ENCODE data around the gene TNS4. TPM values are rescaled to one million over a fixed set of nuclear protein-coding genes. Genes with fewer than 3 reads are reported as not detected.

The TNS4 gene
- total RNA-seq, 4 donors from 2014 or later: 1.8 to 2.1 TPM; not detected in 2

DNA sequence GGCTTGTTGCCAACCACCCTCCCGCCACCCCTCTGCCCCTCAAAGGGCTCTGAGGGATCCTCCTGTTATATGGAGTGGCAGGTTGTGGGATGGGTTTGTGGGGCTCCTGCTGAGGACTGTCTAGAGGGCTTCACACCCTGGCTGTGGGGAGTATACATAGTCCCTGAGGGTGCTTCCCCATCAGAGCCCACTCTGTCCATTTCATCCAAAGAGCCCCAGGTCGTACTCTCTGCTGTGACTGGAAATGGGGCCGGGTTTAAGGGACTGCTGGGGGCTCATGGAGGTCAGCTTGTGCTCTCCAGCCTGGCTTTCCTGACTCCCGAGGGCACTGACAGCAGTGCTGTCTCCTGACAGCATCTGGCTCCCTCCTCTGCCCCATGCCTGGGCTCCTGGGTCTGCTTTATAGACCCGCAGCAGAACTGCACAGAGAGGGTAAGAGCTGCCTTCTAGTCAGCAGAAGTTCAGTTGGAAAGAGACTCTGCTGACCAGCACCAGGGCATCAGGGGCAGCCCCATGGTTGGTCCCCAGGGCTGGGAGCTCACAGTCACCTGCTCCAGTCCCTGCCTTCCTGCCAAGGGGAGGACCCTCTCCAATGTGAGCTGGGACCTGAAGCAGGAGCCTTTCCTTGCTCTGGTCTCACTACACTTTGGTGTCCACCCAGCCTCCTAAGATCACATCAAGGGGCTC is 17.8 kb upstream of the TNS4 start:
- TF ChIP-seq, protein P1, sequence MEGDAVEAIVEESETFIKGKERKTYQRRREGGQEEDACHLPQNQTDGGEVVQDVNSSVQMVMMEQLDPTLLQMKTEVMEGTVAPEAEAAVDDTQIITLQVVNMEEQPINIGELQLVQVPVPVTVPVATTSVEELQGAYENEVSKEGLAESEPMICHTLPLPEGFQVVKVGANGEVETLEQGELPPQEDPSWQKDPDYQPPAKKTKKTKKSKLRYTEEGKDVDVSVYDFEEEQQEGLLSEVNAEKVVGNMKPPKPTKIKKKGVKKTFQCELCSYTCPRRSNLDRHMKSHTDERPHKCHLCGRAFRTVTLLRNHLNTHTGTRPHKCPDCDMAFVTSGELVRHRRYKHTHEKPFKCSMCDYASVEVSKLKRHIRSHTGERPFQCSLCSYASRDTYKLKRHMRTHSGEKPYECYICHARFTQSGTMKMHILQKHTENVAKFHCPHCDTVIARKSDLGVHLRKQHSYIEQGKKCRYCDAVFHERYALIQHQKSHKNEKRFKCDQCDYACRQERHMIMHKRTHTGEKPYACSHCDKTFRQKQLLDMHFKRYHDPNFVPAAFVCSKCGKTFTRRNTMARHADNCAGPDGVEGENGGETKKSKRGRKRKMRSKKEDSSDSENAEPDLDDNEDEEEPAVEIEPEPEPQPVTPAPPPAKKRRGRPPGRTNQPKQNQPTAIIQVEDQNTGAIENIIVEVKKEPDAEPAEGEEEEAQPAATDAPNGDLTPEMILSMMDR (IDR thresholded peaks at IDR 0.05): no peak
- ATAC-seq (ENCODE audit: low FRiP score) (no peak), DNase-seq (ENCODE audit: low spot score) (no peak)

DNA sequence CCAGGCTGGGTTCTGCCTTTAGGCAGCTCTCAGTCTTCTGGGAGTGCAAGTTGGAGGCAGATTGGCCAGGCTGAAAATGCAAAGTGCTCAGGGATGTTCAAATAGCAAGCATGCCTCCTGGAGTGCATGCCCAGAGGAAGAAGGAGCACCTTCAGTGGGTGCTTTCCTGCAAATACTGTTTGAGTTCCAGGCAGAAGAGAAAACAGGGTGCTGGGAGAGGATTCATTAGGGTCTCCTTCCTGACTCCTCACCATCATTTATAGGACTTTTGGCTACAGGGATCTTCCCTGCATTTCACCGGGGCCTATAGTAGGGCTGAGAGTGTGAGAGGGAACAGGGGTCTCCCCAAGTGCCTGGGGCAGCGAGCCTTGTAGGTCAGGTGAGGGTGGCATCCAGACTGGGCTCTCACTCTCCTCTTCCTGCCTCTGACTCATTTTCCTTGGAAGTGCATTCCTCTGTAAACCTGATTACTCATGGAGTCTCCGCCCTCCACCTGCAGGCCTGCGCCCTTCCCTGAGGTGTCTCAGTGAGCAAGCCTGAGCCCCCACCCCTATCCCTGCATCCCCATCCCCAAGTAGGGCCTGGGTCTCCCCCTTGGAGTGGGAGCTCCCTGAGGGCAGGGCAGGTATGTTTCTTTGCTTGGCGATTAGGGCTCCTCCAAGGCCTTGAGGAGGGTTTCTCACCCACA is 17.1 kb upstream of the TNS4 start:
- ATAC-seq (ENCODE audit: low FRiP score) (peak; percentile 59), DNase-seq (ENCODE audit: low spot score) (no peak)
- TF ChIP-seq, protein P1 (IDR thresholded peaks at IDR 0.05): no peak

DNA sequence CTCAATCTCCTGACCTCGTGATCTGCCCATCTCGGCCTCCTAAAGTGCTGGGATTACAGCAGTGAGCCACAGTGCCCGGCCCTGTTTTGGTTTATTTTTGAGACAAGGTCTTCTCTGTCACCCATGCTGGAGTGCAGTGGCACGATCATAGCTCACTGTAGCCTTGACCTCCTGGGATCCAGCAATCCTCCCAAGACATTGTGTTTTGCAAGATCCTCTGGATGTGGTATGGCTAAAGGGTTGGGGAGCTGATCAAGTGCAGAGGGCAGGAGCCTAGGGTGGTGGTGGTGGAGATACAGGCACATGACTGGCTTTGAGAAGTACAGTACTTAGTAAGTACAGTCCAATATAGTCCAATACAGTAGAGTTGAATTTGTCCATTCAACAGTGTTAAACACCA is 16.6 kb upstream of the TNS4 start:
- ATAC-seq (ENCODE audit: low FRiP score) (no peak), DNase-seq (ENCODE audit: low spot score) (no peak)
- TF ChIP-seq, protein P1 (IDR thresholded peaks at IDR 0.05): no peak

DNA sequence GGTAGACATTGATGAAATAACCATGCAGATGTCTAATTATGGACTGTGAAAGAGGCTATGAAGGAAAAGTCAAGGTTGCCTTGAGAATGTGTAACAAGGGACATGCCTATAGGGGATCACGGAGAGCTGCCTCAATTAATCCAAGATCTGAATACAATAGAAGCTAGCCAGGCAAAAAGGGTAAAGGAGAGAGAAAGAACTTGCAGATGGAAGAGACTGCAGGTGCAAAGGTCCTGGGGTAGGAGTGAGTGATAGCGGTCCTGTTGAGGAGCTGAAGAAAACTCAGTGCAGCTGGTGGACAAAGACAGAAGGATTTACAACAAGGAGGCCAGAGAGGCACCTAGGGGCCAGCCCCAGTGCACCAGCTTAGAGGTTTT is 15.9 kb upstream of the TNS4 start:
- TF ChIP-seq, protein P1 (IDR thresholded peaks at IDR 0.05): no peak
- no peak for DNase-seq (ENCODE audit: low spot score)
- ATAC-seq (ENCODE audit: low FRiP score): no peak

DNA sequence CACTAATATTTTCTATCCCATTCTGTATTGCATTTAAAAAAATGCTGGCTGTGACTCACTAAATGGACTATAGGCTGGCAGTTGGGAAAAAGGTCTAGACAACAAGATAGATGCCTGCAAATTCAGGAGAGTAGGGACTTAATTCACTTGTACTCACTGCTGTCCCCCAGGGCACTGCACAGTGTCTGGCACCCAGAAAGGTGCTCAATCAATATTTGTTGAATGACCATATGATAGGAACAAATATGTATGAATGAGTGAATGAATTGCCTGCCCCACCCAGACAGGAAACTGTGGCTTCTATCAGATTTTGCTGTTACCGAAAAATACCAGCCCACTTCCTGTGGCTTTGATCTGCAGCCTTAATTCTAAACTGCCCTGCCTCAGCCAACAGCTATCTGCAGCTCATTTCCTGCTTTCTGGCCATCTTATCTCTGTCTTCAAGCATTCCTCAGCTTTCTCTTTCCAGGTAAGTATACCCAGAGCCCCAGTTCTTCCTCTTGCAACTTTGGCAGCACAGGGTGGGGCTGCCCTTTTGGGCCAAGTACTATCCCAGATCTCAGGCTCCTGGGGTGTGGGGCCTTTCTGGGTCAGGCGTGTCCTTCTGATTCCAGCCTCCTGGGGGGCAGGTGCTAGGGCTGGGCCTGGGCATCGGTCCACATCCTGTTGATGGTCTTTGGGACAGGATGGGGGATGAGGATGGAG is 15.3 kb upstream of the TNS4 start:
- TF ChIP-seq, protein P1 (IDR thresholded peaks at IDR 0.05): no peak
- ATAC-seq (ENCODE audit: low FRiP score) (no peak), DNase-seq (ENCODE audit: low spot score) (no peak)

DNA sequence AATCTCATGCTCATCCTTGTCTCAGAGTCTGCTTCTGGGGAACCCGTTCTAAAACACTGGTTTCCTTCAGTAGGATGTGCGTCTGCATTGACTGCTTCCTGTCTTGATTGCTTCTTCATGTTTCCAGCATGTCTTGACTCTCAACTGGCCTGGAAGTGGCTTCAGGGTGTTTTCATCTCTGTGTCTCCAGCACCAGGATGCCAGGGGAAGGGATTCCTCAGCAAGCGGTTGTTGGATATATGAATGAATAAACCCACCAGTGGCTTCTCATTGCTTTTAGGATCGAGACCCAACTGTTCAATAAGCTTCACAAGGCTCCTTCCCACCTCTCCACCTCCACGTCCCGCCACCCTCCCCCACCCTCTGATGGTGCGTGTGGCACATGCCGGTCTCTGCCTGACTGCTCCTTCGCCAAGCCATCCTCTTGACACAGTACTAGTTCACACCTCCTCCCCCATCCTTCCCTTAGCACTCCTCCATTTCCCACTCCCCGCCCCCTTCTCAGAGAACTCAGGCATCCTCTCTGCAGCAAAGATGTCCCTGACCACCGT is 14.1 kb upstream of the TNS4 start:
- ATAC-seq (ENCODE audit: low FRiP score) (no peak), DNase-seq (ENCODE audit: low spot score) (no peak)
- TF ChIP-seq, protein P1 (IDR thresholded peaks at IDR 0.05): no peak

All from omental fat pad (tissue), 4 donors.